ENCODE results near the gene SAMHD1. TPM values are rescaled to one million over a fixed set of nuclear protein-coding genes. Genes with fewer than 3 reads are reported as not detected.

Gene SAMHD1
- polyA plus RNA-seq, 1 of the 3 experiments (the other 2 are of a cell fraction) = 5.9 TPM

DNA sequence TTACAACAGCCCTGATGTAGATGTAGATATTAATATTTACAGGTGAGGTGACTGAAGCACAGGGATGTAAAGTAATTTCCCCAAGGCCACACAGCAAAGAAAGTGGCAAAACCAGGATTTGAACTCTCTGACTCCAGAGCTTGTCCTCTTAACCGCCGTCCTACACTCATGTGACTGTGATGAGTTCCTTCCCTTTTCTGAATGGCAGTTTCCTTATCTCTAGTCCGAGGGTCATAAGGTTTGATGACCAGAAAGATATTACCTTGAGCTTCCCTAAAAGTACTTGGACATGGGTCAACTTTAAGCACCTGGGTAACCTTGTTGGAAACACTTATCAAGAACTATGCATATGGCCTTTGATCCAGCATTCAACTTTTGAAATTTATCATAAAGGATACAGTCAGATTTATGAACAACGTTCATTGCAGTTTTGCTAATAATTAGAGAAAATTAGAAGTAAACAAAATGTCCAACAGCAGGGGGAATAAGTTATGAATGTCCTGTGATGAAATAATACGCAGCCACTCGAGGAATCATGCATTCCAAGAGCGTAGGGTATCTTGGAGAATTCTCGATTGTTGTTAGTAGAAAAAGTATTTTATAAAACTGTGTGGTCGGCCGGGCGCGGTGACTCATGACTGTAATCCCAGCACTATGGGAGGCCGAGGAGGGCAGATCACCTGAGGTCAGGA, 77.9 kb downstream of the SAMHD1 start:
- 89% methylated on average over 13 of the region's 13 CpGs for WGBS (ENCODE audit: low lambda C conversion rate)
- CTCF ChIA-PET = interaction anchor here (0.8 to 6.0 kb wide), 7 partner anchors 9 to 261 kb away, joined by 3 to 38 read pairs (median 5); a partner anchor contains a TSS
- Histone ChIP-seq H3K4me1 (ENCODE audit: control insufficient read depth in 1 of 2, insufficient read depth in 2 of 2, low read depth in 1 of 2, low read length in 1 of 2) (peaks cover 0 to 8% of the 10 kb centered on the region in 2 experiments; a peak in 1 of 4 replicates), H3K9ac (no peak overlapping the region), H3K27ac (ENCODE audit: low read depth in 2 of 2, low read length in 1 of 2) (no peak overlapping the region), H3K36me3 (replicated peaks in 1 of 2; ENCODE audit: control insufficient read depth in 1 of 2, insufficient read depth in 2 of 2, low read length in 1 of 2) (no peaks in the 10 kb centered on the region), H3F3A (replicated peaks; ENCODE audit: insufficient read depth) (no peaks in the 10 kb centered on the region), H4K20me1 (ENCODE audit: insufficient read depth) (no peaks in the 10 kb centered on the region), H3K9me3 (no peaks in the 10 kb centered on the region), H3K27me3 (ENCODE audit: insufficient read depth) (no peaks in the 10 kb centered on the region), H2AFZ (ENCODE audit: low read depth) (no peak overlapping the region), H3K4me2 (no peak overlapping the region), H3K79me2 (ENCODE audit: insufficient read depth) (no peaks in the 10 kb centered on the region), H3K9me2 (no peaks in the 10 kb centered on the region), H3K4me3 (ENCODE audit: low read depth in 2 of 2, low read length in 1 of 2) (no peak overlapping the region)
- no peak for DNase-seq
- no peak for TF ChIP-seq CTCF (IDR thresholded peaks at IDR 0.05)
- no peak for TF ChIP-seq RXRA (IDR thresholded peaks at IDR 0.05; ENCODE audit: borderline replicate concordance, low read depth)
- POLR2A ChIA-PET = no interaction called here

DNA sequence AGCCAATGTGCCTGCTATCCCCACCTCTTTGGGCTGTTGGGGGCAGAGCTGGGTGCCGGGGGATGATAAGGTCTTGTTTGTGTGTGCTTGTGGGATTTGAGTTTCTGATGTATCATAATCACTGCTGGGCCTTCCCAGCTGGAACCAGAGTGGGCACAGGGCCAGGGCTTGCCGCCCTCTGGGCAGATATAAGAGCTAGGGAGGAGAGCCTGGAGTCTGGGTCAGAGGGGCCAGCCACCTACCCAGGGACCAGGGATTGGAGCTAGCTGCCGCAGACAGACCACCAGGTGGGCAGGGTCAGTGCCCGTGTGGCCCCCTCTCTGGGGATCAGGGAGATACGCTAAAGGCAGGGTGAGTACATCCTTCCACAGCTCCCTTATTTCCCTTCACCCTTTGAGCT, 78.7 kb downstream of the SAMHD1 start:
- Histone ChIP-seq H4K20me1 (ENCODE audit: insufficient read depth) (no peaks in the 10 kb centered on the region), H3K27ac (ENCODE audit: low read depth in 2 of 2, low read length in 1 of 2) (no peak overlapping the region; a peak in 1 of 4 replicates), H3K36me3 (replicated peaks in 1 of 2; ENCODE audit: control insufficient read depth in 1 of 2, insufficient read depth in 2 of 2, low read length in 1 of 2) (no peaks in the 10 kb centered on the region), H3F3A (replicated peaks; ENCODE audit: insufficient read depth) (no peaks in the 10 kb centered on the region), H2AFZ (ENCODE audit: low read depth) (no peak overlapping the region), H3K4me2 (no peak overlapping the region), H3K4me3 (ENCODE audit: low read depth in 2 of 2, low read length in 1 of 2) (no peak overlapping the region), H3K4me1 (ENCODE audit: control insufficient read depth in 1 of 2, insufficient read depth in 2 of 2, low read depth in 1 of 2, low read length in 1 of 2) (peaks cover 0 to 8% of the 10 kb centered on the region in 2 experiments; a peak in 1 of 4 replicates), H3K27me3 (ENCODE audit: insufficient read depth) (no peaks in the 10 kb centered on the region), H3K79me2 (ENCODE audit: insufficient read depth) (no peaks in the 10 kb centered on the region), H3K9me2 (no peaks in the 10 kb centered on the region), H3K9me3 (no peaks in the 10 kb centered on the region), H3K9ac (no peak overlapping the region)
- POLR2A ChIA-PET = interaction anchor here (1.2 kb wide), 1 partner anchor 10 kb away, joined by 3 read pairs; a partner anchor contains a TSS
- peak; percentile 84 for DNase-seq
- TF ChIP-seq GATA2 (CRISPR knock-in tag; IDR thresholded peaks at IDR 0.05) (peak; percentile 26; the same call in 1 of the 2 replicates), MEF2A (IDR thresholded peaks at IDR 0.05; ENCODE audit: borderline replicate concordance, low read depth) (no peak)
- CTCF ChIA-PET = interaction anchor here (0.8 to 6.0 kb wide), 8 partner anchors 9 to 261 kb away, joined by 3 to 38 read pairs (median 6); partner anchors contain the start of gene DSN1
- 50% methylated on average over 2 of the region's 5 CpGs for WGBS (ENCODE audit: low lambda C conversion rate)

DNA sequence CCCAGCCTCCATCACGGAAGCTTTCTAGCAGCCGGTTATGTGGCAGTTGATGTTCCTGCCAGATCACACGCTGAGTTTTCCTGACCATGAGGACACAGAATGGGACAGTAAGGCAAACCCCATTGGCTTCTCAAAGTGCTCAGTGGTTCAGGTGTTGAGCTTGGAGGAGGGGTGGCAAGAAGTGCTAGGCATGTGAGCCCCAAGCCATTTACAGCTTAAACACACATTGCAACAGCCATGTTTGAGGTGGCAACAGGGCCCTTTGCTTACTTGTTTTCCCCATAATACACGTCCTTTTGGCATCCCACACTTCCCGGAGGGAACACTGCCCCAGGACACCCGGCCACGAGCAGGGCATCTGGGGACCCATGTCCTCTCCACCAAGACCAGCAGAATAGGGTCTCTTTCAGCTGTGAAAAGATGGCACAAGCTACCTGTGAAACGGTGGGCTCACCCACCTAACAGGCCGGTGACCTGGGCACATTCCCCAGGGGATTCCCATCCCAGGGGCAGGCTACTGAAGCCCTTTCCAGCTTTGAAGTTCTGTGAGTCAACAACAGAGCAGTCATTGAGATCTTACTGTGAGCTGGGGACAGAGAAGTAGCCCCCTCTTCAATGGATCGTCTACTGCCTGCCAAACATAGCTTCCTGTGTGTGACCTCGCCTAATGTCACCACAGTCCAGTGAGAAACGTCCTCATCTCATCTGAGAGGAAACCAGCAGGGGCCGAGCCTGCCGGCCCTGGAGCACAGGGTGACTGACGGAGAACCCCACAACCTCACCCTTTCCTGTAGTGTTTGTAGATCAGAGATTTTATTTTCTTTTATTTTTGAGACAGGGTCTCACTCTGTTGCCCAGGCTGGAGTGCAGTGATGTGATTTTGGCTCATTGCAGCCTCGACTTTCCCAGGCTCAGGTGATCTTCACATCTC, 79.6 kb downstream of the SAMHD1 start:
- H2AFZ ChIP-seq (ENCODE audit: low read depth) = no peak overlapping the region
- no peaks in the 10 kb centered on the region for H3F3A ChIP-seq (replicated peaks; ENCODE audit: insufficient read depth)
- no peak overlapping the region for H3K4me3 ChIP-seq (ENCODE audit: low read depth in 2 of 2, low read length in 1 of 2)
- POLR2A ChIA-PET = interaction anchor here (1.2 kb wide), 1 partner anchor 9 kb away, joined by 3 read pairs; a partner anchor contains a TSS
- H3K9ac ChIP-seq = no peak overlapping the region
- CTCF ChIA-PET = interaction anchor here (0.9 to 6.0 kb wide), 6 partner anchors 8 to 98 kb away, joined by 3 to 38 read pairs (median 8); partner anchors contain the start of gene DSN1
- no peaks in the 10 kb centered on the region for H3K27me3 ChIP-seq (ENCODE audit: insufficient read depth)
- H3K36me3 ChIP-seq (replicated peaks in 1 of 2; ENCODE audit: control insufficient read depth in 1 of 2, insufficient read depth in 2 of 2, low read length in 1 of 2) = no peaks in the 10 kb centered on the region
- no peak overlapping the region for H3K4me2 ChIP-seq
- H3K4me1 ChIP-seq (ENCODE audit: control insufficient read depth in 1 of 2, insufficient read depth in 2 of 2, low read depth in 1 of 2, low read length in 1 of 2) = peaks cover 0 to 8% of the 10 kb centered on the region in 2 experiments; a peak in 1 of 4 replicates
- 77% methylated on average over 16 of the region's 16 CpGs for WGBS (ENCODE audit: low lambda C conversion rate)
- no peaks in the 10 kb centered on the region for H3K9me2 ChIP-seq
- no peak overlapping the region for H3K27ac ChIP-seq (ENCODE audit: low read depth in 2 of 2, low read length in 1 of 2)
- no peaks in the 10 kb centered on the region for H4K20me1 ChIP-seq (ENCODE audit: insufficient read depth)
- no peaks in the 10 kb centered on the region for H3K79me2 ChIP-seq (ENCODE audit: insufficient read depth)
- no peak for DNase-seq
- H3K9me3 ChIP-seq = no peaks in the 10 kb centered on the region
- TF ChIP-seq, protein P1, sequence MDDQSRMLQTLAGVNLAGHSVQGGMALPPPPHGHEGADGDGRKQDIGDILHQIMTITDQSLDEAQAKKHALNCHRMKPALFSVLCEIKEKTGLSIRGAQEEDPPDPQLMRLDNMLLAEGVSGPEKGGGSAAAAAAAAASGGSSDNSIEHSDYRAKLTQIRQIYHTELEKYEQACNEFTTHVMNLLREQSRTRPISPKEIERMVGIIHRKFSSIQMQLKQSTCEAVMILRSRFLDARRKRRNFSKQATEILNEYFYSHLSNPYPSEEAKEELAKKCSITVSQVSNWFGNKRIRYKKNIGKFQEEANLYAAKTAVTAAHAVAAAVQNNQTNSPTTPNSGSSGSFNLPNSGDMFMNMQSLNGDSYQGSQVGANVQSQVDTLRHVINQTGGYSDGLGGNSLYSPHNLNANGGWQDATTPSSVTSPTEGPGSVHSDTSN (IDR thresholded peaks at IDR 0.05) = no peak
- TF ChIP-seq EZH2phosphoT487 (IDR thresholded peaks at IDR 0.05; ENCODE audit: borderline replicate concordance, low read depth) (no peak), NRF1 (IDR thresholded peaks at IDR 0.05; ENCODE audit: low read depth, low read length) (no peak), USF1 (IDR thresholded peaks at IDR 0.05; ENCODE audit: borderline replicate concordance, low read depth) (no peak), GATA2 (CRISPR knock-in tag; IDR thresholded peaks at IDR 0.05) (no peak), FOXM1 (IDR thresholded peaks at IDR 0.05; ENCODE audit: low read depth) (no peak), MXI1 (IDR thresholded peaks at IDR 0.05; ENCODE audit: low read depth, low read length) (no peak), USF2 (IDR thresholded peaks at IDR 0.05; ENCODE audit: borderline replicate concordance, low read depth, low read length) (no peak)
